Gastroesophageal sphincter (tissue), 4 donors: Measurements from ENCODE around the gene FAIM2. TPM values are rescaled to one million over a fixed set of nuclear protein-coding genes. Genes with fewer than 3 reads are reported as not detected.
"Not testable (repeated sequence)": the region's sequence is repeated elsewhere in the genome, so short reads cannot be mapped to it uniquely, and the experiment has no call there.

Experiments used
- ATAC-seq: fragments of 150-250 bp; one replicate; pipeline ENCODE4 v1.9.1; 2016; ENCODE audit warnings: mild to moderate bottlenecking, moderate library complexity
- H3K27ac ChIP-seq, 4 donors: fragments of 200-600 bp; sonication (generic) in 3 of 4; 1 replicate in 3 of 4; 2 replicates in 1 of 4; pipeline ENCODE4 v1.5.1; 2016 to 2019
- H3K27me3 ChIP-seq: fragments of 200-600 bp; sonication (generic); one replicate; pipeline ENCODE4 v1.5.1; 2019
- H3K36me3 ChIP-seq, 2 donors: fragments of 200-600 bp; sonication (generic); one replicate each; pipeline ENCODE4 v1.5.1; 2019; ENCODE audit warnings: control low read depth in 1 of 2
- H3K4me1 ChIP-seq, 3 donors: fragments of 200-600 bp; sonication (generic); 1 replicate in 2 of 3; 2 replicates in 1 of 3; pipeline ENCODE4 v1.5.1; 2016 to 2019; ENCODE audit warnings: control low read depth in 2 of 3
- H3K4me3 ChIP-seq, 2 donors: fragments of 200-600 bp; sonication (generic); one replicate each; pipeline ENCODE4 v1.5.1; 2019; ENCODE audit warnings: mild to moderate bottlenecking in 1 of 2, moderate library complexity in 1 of 2
- H3K9me3 ChIP-seq, 3 donors: fragments of 200-600 bp; sonication (generic); one replicate each; pipeline ENCODE4 v1.5.1; 2017 to 2019; ENCODE audit warnings: control low read depth in 2 of 3
- CTCF ChIP-seq, 4 experiments: fragments of 200-600 bp in 2 of 4; fragments of 450-650 bp in 2 of 4; sonication (generic) in 1 of 4; IDR thresholded peaks; one replicate each; pipeline ENCODE4 v1.5.1; 2017 to 2019; ENCODE audit warnings: antibody characterized with exemption in 4 of 4, mild to moderate bottlenecking in 2 of 4, moderate library complexity in 2 of 4
- EP300 ChIP-seq: sonication (generic); formaldehyde crosslinking; IDR thresholded peaks from one replicate; pipeline ENCODE4 v1.6.1; 2017; ENCODE audit warnings: antibody characterized with exemption, mild to moderate bottlenecking
- POLR2A ChIP-seq, 2 donors: fragments of 450-650 bp; IDR thresholded peaks; one replicate each; pipeline ENCODE4 v1.6.1; 2017; ENCODE audit warnings: antibody characterized with exemption in 2 of 2, mild to moderate bottlenecking in 2 of 2, moderate library complexity in 1 of 2
- POLR2AphosphoS5 ChIP-seq: sonication (generic); formaldehyde crosslinking; IDR thresholded peaks from one replicate; pipeline ENCODE4 v1.6.1; 2017; ENCODE audit warnings: antibody characterized with exemption
- WGBS, 2 donors: methylation state at CpG; one replicate each; pipeline ENCODE4 v1.1.5; 2018; ENCODE audit warnings: low coverage in 1 of 2; 5-methylcytosine and 5-hydroxymethylcytosine counted together
- total RNA-seq, 4 donors: library from RNA; depleted of rRNA; stranded (reverse); fragments of >200 nt; gene quantifications; one replicate each; pipeline ENCODE4 v1.1.0, GENCODE V29; 2016

Gene FAIM2
- total RNA-seq, 4 donors from 2014 or later, result 3.4 to 7.4 (median 5.9) TPM

- TF ChIP-seq EP300 (no peak), CTCF (IDR thresholded peaks at IDR 0.05) (no peak), POLR2AphosphoS5 (no peak), POLR2A (IDR thresholded peaks at IDR 0.05) (no peak)
- H3K4me1 ChIP-seq, result peaks cover 0 to 30% (median 13%) of the 10 kb centered on the region in 3 donors
- no peaks in the 10 kb centered on the region for H3K27me3 ChIP-seq
- no peak for ATAC-seq
- no peaks in the 10 kb centered on the region for H3K36me3 ChIP-seq
- no peaks in the 10 kb centered on the region for H3K9me3 ChIP-seq
- no peak overlapping the region for H3K4me3 ChIP-seq
- WGBS, 2 donors, result 68% methylated on average over 2 of the region's 2 CpGs; no CpG with 5 or more reads in 1 of the 2 donors
- H3K27ac ChIP-seq, result no peak overlapping the region
Measured at GRCh38 chr12:49864798-49865090, 39.0 kb downstream of the FAIM2 start.

GRCh38 chr12:49863946-49864797 lies 39.5 kb downstream of the FAIM2 start:
- no peaks in the 10 kb centered on the region for H3K9me3 ChIP-seq
- no peak for ATAC-seq
- TF ChIP-seq CTCF (IDR thresholded peaks at IDR 0.05), result no peak
- TF ChIP-seq EP300, result no peak
- TF ChIP-seq POLR2AphosphoS5, result no peak
- peaks cover 0 to 25% (median 9%) of the 10 kb centered on the region in 3 donors for H3K4me1 ChIP-seq
- peaks cover 4% of the 10 kb centered on the region for H3K27me3 ChIP-seq
- no peaks in the 10 kb centered on the region for H3K36me3 ChIP-seq
- H3K4me3 ChIP-seq, result no peak overlapping the region
- WGBS, 2 donors, result 73 to 74% methylated on average over 10 to 14 of the region's 17 CpGs
- H3K27ac ChIP-seq, result no peak overlapping the region

- H3K9me3 ChIP-seq, H3K4me1 ChIP-seq, ATAC-seq, H3K4me3 ChIP-seq, H3K36me3 ChIP-seq, H3K27ac ChIP-seq: not testable (repeated sequence)
- WGBS, 2 donors, result no CpG with 5 or more reads among the region's 31 CpGs
- peaks cover 19% of the 10 kb centered on the region for H3K27me3 ChIP-seq
Measured at GRCh38 chr12:49860921-49861320, 42.8 kb downstream of the FAIM2 start.

- not testable (repeated sequence) for H3K9me3 ChIP-seq, H3K27ac ChIP-seq, H3K36me3 ChIP-seq, H3K4me1 ChIP-seq, ATAC-seq, H3K4me3 ChIP-seq
- 60 to 80% methylated on average over 1 to 2 of the region's 4 CpGs for WGBS, 2 donors
- H3K27me3 ChIP-seq, result peaks cover 29% of the 10 kb centered on the region
Measured at GRCh38 chr12:49855890-49856289, 47.8 kb downstream of the FAIM2 start.

- Histone ChIP-seq H3K27me3 (peaks cover 37% of the 10 kb centered on the region), H3K36me3 (no peaks in the 10 kb centered on the region), H3K4me3 (no peak overlapping the region), H3K9me3 (no peaks in the 10 kb centered on the region), H3K4me1 (no peaks in the 10 kb centered on the region), H3K27ac (no peak overlapping the region)
- WGBS, 2 donors, result 90 to 100% methylated on average over 3 to 4 of the region's 4 CpGs
- ATAC-seq, result no peak
- no peak for TF ChIP-seq EP300
- TF ChIP-seq POLR2AphosphoS5, result no peak
- no peak for TF ChIP-seq POLR2A (IDR thresholded peaks at IDR 0.05)
- TF ChIP-seq CTCF (IDR thresholded peaks at IDR 0.05), result no peak
Measured at GRCh38 chr12:49854976-49855375, 48.7 kb downstream of the FAIM2 start.

- TF ChIP-seq POLR2A (IDR thresholded peaks at IDR 0.05), result no peak
- no peak for TF ChIP-seq POLR2AphosphoS5
- TF ChIP-seq EP300, result no peak
- TF ChIP-seq CTCF (IDR thresholded peaks at IDR 0.05), result no peak
- WGBS, 2 donors, result 46 to 68% methylated on average over 2 of the region's 2 CpGs
- no peaks in the 10 kb centered on the region for H3K36me3 ChIP-seq
- no peaks in the 10 kb centered on the region for H3K9me3 ChIP-seq
- H3K27me3 ChIP-seq, result peaks cover 41% of the 10 kb centered on the region
- H3K27ac ChIP-seq, result no peak overlapping the region
- H3K4me1 ChIP-seq, result no peaks in the 10 kb centered on the region
- H3K4me3 ChIP-seq, result no peak overlapping the region
- no peak for ATAC-seq
Measured at GRCh38 chr12:49853671-49854070, 50.0 kb downstream of the FAIM2 start.
